A549 (cell line): ENCODE measurements around the gene ILDR1. TPM values are rescaled to one million over a fixed set of nuclear protein-coding genes. Genes with fewer than 3 reads are reported as not detected.

Experiments used
- ATAC-seq, 2 experiments: fragments of 200-7000 bp in 1 of 2; fragments of >200 bp in 1 of 2; cut with Nextera tagmentation in 1 of 2; cut with Tn5 transposase in 1 of 2; 3 replicates each; pipeline versions ENCODE4 v1.8.0 to v1.9.1; 2018 to 2020; ENCODE audit warnings: mild to moderate bottlenecking in 1 of 2, moderate library complexity in 1 of 2
- CTCF ChIA-PET: fragments of 300-600 bp; sonication (Branson Sonifier 250); formaldehyde crosslinking; extraction: SDS; loops from one replicate; lab custom pipeline; 2021; ENCODE audit warnings: antibody characterized with exemption, inconsistent platforms; lab: Yijun Ruan, JAX
- POLR2A ChIA-PET: fragments of 350-600 bp; formaldehyde crosslinking; extraction: SDS; loops from one replicate; lab custom pipeline; 2021; ENCODE audit warnings: antibody characterized with exemption, inconsistent platforms; lab: Yijun Ruan, JAX
- DNase-seq, 2 experiments: peaks; one replicate each; pipeline versions ENCODE4 v3.0.0 to v3.0.0-alpha.2; 2011 to 2016; ENCODE audit warnings: low read depth in 1 of 2, low spot score in 1 of 2
- FAIRE-seq: peaks from 2 replicates; lab custom pipeline; 2011; peaks lifted over from hg19 to GRCh38; lab: Jason Lieb, UNC
- H3K27ac ChIP-seq, 2 experiments: fragments of >200 bp; sonication (Bioruptor Twin); formaldehyde crosslinking; 3 replicates each; pipeline ENCODE4 v1.5.1; 2016 to 2017
- H3K4me1 ChIP-seq: fragments of >200 bp; sonication (Bioruptor Twin); formaldehyde crosslinking; 3 replicates; pipeline ENCODE4 v1.6.1; 2016
- H3K4me2 ChIP-seq: fragments of >200 bp; sonication (Bioruptor Twin); formaldehyde crosslinking; 3 replicates; pipeline ENCODE4 v1.6.1; 2016
- H3K4me3 ChIP-seq: fragments of >200 bp; sonication (Bioruptor Twin); formaldehyde crosslinking; 3 replicates; pipeline ENCODE4 v1.5.1; 2016
- H3K9me3 ChIP-seq: fragments of >200 bp; sonication (Bioruptor Twin); formaldehyde crosslinking; 3 replicates; pipeline ENCODE4 v1.6.1; 2016
- CBX2 ChIP-seq: fragments of 200-600 bp; sonication (generic); IDR thresholded peaks from 2 replicates; pipeline ENCODE4 v1.6.1; 2016; ENCODE audit warnings: low read depth, mild to moderate bottlenecking, borderline replicate concordance
- CHD4 ChIP-seq: fragments of 200-600 bp; sonication (generic); IDR thresholded peaks from 2 replicates; pipeline ENCODE4 v1.6.1; 2016; ENCODE audit warnings: antibody characterized with exemption, mild to moderate bottlenecking, borderline replicate concordance
- EHMT2 ChIP-seq: fragments of 200-600 bp; sonication (generic); IDR thresholded peaks from 2 replicates; pipeline ENCODE4 v1.6.1; 2016; ENCODE audit warnings: antibody characterized with exemption, low read depth, mild to moderate bottlenecking, moderate library complexity
- EP300 ChIP-seq, 2 experiments: fragments of >200 bp; sonication (Bioruptor Twin); formaldehyde crosslinking; IDR thresholded peaks; 2 replicates in 1 of 2; 3 replicates in 1 of 2; pipeline ENCODE4 v1.6.1; 2016 to 2017
- FOSL2 ChIP-seq, 2 experiments: fragments of 450-650 bp in 1 of 2; fragments of >200 bp in 1 of 2; sonication (Bioruptor Twin) in 1 of 2; formaldehyde crosslinking; IDR thresholded peaks; 2 replicates each; pipeline versions ENCODE4 v1.5.0 to v1.6.1; 2016 to 2020; ENCODE audit warnings: mild to moderate bottlenecking in 1 of 2, moderate library complexity in 1 of 2
- HDAC2 ChIP-seq: fragments of 200-600 bp; sonication (generic); IDR thresholded peaks from 2 replicates; pipeline ENCODE4 v1.6.1; 2016
- HOXB13 ChIP-seq: fragments of 250-450 bp; sonication (Bioruptor Pico); IDR thresholded peaks from 2 replicates; pipeline ENCODE4 v1.5.0; 2020; ENCODE audit warnings: low read depth, mild to moderate bottlenecking, moderate library complexity
- HOXB5 ChIP-seq: fragments of 250-450 bp; sonication (Bioruptor Pico); IDR thresholded peaks from 2 replicates; pipeline ENCODE4 v1.5.0; 2020; ENCODE audit warnings: mild to moderate bottlenecking, moderate library complexity
- JUN ChIP-seq, 2 experiments: fragments of >200 bp; sonication (Bioruptor Twin); formaldehyde crosslinking; IDR thresholded peaks; 2 replicates in 1 of 2; 3 replicates in 1 of 2; pipeline ENCODE4 v1.6.1; 2016 to 2017
- MAFK ChIP-seq: fragments of 450-650 bp; IDR thresholded peaks from 2 replicates; pipeline ENCODE4 v1.6.1; 2014; ENCODE audit not compliant: partially characterized antibody
- POLR2A ChIP-seq: IDR thresholded peaks from 2 replicates; pipeline ENCODE4 v1.6.1; 2012; ENCODE audit warnings: mild to moderate bottlenecking, low read length
- RAD21 ChIP-seq, 2 experiments: fragments of >200 bp in 1 of 2; sonication (Bioruptor Twin) in 1 of 2; formaldehyde crosslinking in 1 of 2; IDR thresholded peaks in 1 of 2; conservative IDR thresholded peaks in 1 of 2; 2 replicates in 1 of 2; 3 replicates in 1 of 2; pipeline ENCODE4 v1.6.1; 2012 to 2018; ENCODE audit warnings: inconsistent platforms in 1 of 2
- RCOR1 ChIP-seq: fragments of 150-350 bp; IDR thresholded peaks from 2 replicates; pipeline ENCODE4 v1.6.1; 2014; ENCODE audit warnings: antibody characterized with exemption, low read length, low read depth
- RFX5 ChIP-seq: fragments of 450-650 bp; IDR thresholded peaks from 2 replicates; pipeline ENCODE4 v1.7.1; 2014; ENCODE audit warnings: antibody characterized with exemption, mild to moderate bottlenecking, moderate library complexity
- TFCP2L1 ChIP-seq: fragments of 250-450 bp; sonication (Bioruptor Pico); IDR thresholded peaks from 2 replicates; pipeline ENCODE4 v1.5.0; 2021; ENCODE audit warnings: mild to moderate bottlenecking
- ZC3H11A ChIP-seq: fragments of 450-650 bp; IDR thresholded peaks from 2 replicates; pipeline ENCODE4 v1.6.1; 2014; ENCODE audit warnings: antibody characterized with exemption, mild to moderate bottlenecking
- ZSCAN20 ChIP-seq: fragments of 250-450 bp; sonication (Bioruptor Pico); IDR thresholded peaks from 2 replicates; pipeline ENCODE4 v1.8.0; 2022; ENCODE audit warnings: mild to moderate bottlenecking, moderate library complexity
- WGBS: methylation state at CpG from one replicate; pipeline ENCODE4 v1.1.6; 2017; ENCODE audit errors: missing lambda C conversion rate; 5-methylcytosine and 5-hydroxymethylcytosine counted together
- polyA plus RNA-seq, 4 experiments: library from polyadenylated mRNA; depleted of rRNA in 3 of 4; stranded (reverse); fragments of >200 nt; fragmentation: RNase III in 1 of 4; extraction: RNeasy Plus Mini Kit Qiagen cat#74134 plus additional on column Dnase treatment in 1 of 4; gene quantifications; 2 replicates in 3 of 4; 3 replicates in 1 of 4; pipeline ENCODE4 v1.2.3, GENCODE V29; 2011 to 2017
- TF ChIP-seq, protein P1 (sequence below): fragments of >200 bp; sonication (Bioruptor Twin); formaldehyde crosslinking; IDR thresholded peaks from 3 replicates; pipeline ENCODE4 v1.6.1; 2016
- TF ChIP-seq, protein P2 (sequence below): fragments of >200 bp; sonication (Bioruptor Twin); formaldehyde crosslinking; IDR thresholded peaks from 2 replicates; pipeline ENCODE4 v1.6.1; 2016
- TF ChIP-seq, protein P3 (sequence below): IDR thresholded peaks from 2 replicates; pipeline ENCODE4 v1.6.1; 2012; ENCODE audit warnings: low read depth, borderline replicate concordance
- TF ChIP-seq, protein P4 (sequence below): fragments of >200 bp; sonication (Bioruptor Twin); formaldehyde crosslinking; IDR thresholded peaks from 3 replicates; pipeline ENCODE4 v1.5.1; 2016
- TF ChIP-seq, protein P5 (sequence below): fragments of 200-600 bp; sonication (generic); IDR thresholded peaks from 2 replicates; pipeline ENCODE4 v1.6.1; 2016; ENCODE audit warnings: antibody characterized with exemption, mild to moderate bottlenecking, moderate library complexity
- TF ChIP-seq, protein P6 (sequence below): IDR thresholded peaks from 2 replicates; pipeline ENCODE4 v1.6.1; 2012
- TF ChIP-seq, protein P7 (sequence below): IDR thresholded peaks from 2 replicates; pipeline ENCODE4 v1.6.1; 2012

Gene ILDR1
- polyA plus RNA-seq, 2 of the 4 experiments (the other 2 are of a cell fraction): not detected

DNA sequence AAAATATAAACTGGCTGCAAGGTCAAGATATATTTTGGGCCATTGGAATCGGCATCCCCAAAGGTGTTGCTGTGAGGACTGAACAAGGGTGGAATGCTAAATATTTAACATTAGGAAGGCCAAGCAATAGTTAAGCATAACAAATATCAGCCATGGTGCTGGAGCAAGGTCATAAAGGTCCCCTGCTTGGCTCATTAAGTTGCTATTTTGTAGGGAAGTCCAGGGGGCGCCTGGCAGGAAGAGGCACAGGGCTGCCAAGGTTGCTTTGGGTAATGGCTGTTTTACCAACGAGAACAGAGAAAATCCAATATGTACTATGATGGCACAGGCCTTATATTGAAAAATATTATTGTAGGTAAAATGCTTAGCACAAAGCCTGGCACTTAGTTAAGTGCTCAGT lies 65.7 kb downstream of the ILDR1 start:
- H3K4me2 ChIP-seq: no peak overlapping the region
- no peak for DNase-seq
- WGBS: 48% methylated on average over 3 of the region's 3 CpGs
- H3K27ac ChIP-seq: no peak overlapping the region
- ChIA-PET CTCF (no interaction called here), POLR2A (no interaction called here)
- H3K9me3 ChIP-seq: no peaks in the 10 kb centered on the region
- TF ChIP-seq RFX5 (no peak), HOXB5 (CRISPR knock-in tag) (no peak), ZSCAN20 (CRISPR knock-in tag) (no peak), JUN (IDR thresholded peaks at IDR 0.05) (no peak)
- TF ChIP-seq, protein P1, sequence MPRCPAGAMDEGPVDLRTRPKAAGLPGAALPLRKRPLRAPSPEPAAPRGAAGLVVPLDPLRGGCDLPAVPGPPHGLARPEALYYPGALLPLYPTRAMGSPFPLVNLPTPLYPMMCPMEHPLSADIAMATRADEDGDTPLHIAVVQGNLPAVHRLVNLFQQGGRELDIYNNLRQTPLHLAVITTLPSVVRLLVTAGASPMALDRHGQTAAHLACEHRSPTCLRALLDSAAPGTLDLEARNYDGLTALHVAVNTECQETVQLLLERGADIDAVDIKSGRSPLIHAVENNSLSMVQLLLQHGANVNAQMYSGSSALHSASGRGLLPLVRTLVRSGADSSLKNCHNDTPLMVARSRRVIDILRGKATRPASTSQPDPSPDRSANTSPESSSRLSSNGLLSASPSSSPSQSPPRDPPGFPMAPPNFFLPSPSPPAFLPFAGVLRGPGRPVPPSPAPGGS: no peak
- TF ChIP-seq, protein P2, sequence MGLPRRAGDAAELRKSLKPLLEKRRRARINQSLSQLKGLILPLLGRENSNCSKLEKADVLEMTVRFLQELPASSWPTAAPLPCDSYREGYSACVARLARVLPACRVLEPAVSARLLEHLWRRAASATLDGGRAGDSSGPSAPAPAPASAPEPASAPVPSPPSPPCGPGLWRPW: no peak
- TF ChIP-seq, protein P3, sequence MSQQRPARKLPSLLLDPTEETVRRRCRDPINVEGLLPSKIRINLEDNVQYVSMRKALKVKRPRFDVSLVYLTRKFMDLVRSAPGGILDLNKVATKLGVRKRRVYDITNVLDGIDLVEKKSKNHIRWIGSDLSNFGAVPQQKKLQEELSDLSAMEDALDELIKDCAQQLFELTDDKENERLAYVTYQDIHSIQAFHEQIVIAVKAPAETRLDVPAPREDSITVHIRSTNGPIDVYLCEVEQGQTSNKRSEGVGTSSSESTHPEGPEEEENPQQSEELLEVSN: no peak
- no peaks in the 10 kb centered on the region for H3K4me1 ChIP-seq
- no peak for ATAC-seq
- no peak overlapping the region for H3K4me3 ChIP-seq
- FAIRE-seq: no peak

DNA sequence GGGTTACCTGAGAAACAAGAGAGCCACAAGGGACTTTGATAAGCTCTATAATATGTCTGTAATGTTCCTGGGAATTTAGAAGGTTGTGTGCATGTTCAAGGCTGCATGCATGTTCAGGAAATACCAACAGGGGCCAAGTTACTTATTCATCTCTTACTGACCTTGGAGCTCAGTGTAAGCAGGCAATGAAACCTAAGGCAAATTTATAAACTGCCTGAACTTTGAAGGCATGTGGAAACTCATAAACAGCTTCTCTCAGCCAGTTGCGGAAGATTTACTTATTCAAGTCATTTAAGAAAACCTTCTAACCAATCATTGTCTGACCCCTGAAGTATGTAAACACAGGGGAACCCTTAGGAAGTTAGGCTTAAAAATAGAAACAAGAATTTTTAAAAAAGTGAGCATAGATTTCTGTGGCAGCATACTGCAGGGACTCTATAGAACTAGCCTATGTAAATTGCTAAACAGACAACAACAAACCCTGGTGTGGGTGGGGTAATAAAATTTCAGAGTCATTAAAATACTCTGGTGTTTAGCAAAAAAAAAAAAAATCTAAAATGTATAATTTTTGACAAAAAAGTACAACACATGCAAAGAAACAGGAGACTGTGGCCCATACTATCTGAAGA lies 70.6 kb downstream of the ILDR1 start:
- no peak for ATAC-seq

DNA sequence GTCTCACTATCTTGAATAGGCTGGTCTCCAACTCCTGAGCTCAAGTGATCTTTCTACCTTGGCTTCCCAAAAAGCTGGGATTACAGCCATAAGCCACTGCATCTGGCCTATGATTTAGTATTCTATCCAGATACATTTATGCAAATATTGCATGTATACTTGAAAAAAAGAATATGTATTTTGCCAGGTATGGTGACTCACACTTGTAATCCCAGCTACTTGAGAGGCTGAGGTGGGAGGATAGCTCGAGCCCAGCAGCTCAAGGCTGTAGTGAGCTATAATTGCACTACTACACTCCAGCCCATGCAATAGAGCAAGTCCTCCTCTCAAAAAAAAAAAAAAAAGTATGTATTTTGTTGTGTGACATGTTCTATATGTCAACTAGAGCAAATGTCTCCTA lies 73.4 kb downstream of the ILDR1 start:
- no peak overlapping the region for H3K27ac ChIP-seq
- TF ChIP-seq, protein P3: no peak
- TF ChIP-seq RAD21 (conservative IDR thresholded peaks at IDR 0.05 in 1 of 2, IDR thresholded peaks at IDR 0.05 in 1 of 2) (no peak), HOXB13 (CRISPR knock-in tag) (no peak), ZC3H11A (no peak), MAFK (no peak), FOSL2 (IDR thresholded peaks at IDR 0.05) (no peak), FOSL2 (CRISPR knock-in tag; IDR thresholded peaks at IDR 0.05) (no peak), HDAC2 (no peak), POLR2A (no peak)
- TF ChIP-seq, protein P4, sequence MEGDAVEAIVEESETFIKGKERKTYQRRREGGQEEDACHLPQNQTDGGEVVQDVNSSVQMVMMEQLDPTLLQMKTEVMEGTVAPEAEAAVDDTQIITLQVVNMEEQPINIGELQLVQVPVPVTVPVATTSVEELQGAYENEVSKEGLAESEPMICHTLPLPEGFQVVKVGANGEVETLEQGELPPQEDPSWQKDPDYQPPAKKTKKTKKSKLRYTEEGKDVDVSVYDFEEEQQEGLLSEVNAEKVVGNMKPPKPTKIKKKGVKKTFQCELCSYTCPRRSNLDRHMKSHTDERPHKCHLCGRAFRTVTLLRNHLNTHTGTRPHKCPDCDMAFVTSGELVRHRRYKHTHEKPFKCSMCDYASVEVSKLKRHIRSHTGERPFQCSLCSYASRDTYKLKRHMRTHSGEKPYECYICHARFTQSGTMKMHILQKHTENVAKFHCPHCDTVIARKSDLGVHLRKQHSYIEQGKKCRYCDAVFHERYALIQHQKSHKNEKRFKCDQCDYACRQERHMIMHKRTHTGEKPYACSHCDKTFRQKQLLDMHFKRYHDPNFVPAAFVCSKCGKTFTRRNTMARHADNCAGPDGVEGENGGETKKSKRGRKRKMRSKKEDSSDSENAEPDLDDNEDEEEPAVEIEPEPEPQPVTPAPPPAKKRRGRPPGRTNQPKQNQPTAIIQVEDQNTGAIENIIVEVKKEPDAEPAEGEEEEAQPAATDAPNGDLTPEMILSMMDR: no peak
- TF ChIP-seq, protein P5, sequence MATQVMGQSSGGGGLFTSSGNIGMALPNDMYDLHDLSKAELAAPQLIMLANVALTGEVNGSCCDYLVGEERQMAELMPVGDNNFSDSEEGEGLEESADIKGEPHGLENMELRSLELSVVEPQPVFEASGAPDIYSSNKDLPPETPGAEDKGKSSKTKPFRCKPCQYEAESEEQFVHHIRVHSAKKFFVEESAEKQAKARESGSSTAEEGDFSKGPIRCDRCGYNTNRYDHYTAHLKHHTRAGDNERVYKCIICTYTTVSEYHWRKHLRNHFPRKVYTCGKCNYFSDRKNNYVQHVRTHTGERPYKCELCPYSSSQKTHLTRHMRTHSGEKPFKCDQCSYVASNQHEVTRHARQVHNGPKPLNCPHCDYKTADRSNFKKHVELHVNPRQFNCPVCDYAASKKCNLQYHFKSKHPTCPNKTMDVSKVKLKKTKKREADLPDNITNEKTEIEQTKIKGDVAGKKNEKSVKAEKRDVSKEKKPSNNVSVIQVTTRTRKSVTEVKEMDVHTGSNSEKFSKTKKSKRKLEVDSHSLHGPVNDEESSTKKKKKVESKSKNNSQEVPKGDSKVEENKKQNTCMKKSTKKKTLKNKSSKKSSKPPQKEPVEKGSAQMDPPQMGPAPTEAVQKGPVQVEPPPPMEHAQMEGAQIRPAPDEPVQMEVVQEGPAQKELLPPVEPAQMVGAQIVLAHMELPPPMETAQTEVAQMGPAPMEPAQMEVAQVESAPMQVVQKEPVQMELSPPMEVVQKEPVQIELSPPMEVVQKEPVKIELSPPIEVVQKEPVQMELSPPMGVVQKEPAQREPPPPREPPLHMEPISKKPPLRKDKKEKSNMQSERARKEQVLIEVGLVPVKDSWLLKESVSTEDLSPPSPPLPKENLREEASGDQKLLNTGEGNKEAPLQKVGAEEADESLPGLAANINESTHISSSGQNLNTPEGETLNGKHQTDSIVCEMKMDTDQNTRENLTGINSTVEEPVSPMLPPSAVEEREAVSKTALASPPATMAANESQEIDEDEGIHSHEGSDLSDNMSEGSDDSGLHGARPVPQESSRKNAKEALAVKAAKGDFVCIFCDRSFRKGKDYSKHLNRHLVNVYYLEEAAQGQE: no peak
- TF ChIP-seq, protein P6, sequence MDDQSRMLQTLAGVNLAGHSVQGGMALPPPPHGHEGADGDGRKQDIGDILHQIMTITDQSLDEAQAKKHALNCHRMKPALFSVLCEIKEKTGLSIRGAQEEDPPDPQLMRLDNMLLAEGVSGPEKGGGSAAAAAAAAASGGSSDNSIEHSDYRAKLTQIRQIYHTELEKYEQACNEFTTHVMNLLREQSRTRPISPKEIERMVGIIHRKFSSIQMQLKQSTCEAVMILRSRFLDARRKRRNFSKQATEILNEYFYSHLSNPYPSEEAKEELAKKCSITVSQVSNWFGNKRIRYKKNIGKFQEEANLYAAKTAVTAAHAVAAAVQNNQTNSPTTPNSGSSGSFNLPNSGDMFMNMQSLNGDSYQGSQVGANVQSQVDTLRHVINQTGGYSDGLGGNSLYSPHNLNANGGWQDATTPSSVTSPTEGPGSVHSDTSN: no peak

More for the DNA sequence above, 70.6 kb downstream of the ILDR1 start:
- FAIRE-seq (no peak), DNase-seq (no peak)
- Histone ChIP-seq H3K27ac (no peak overlapping the region), H3K4me2 (no peak overlapping the region), H3K4me3 (no peak overlapping the region), H3K9me3 (no peaks in the 10 kb centered on the region), H3K4me1 (no peaks in the 10 kb centered on the region)
- ChIA-PET CTCF (no interaction called here), POLR2A (no interaction called here)
- 48% methylated on average over 1 of the region's 1 CpG for WGBS
- TF ChIP-seq FOSL2 (IDR thresholded peaks at IDR 0.05): no peak
- TF ChIP-seq FOSL2 (CRISPR knock-in tag; IDR thresholded peaks at IDR 0.05): no peak
- TF ChIP-seq CHD4: no peak
- TF ChIP-seq, protein P7, sequence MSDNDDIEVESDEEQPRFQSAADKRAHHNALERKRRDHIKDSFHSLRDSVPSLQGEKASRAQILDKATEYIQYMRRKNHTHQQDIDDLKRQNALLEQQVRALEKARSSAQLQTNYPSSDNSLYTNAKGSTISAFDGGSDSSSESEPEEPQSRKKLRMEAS: no peak
- no peak for TF ChIP-seq EHMT2
- no peak for TF ChIP-seq EP300 (IDR thresholded peaks at IDR 0.05)
- TF ChIP-seq RCOR1: no peak
- no peak for TF ChIP-seq TFCP2L1
- TF ChIP-seq, protein P3: no peak
- no peak for TF ChIP-seq HDAC2
- no peak for TF ChIP-seq ZSCAN20 (CRISPR knock-in tag)
- TF ChIP-seq CBX2: no peak

More for the DNA sequence above, 73.4 kb downstream of the ILDR1 start:
- ATAC-seq (no peak), DNase-seq (no peak), FAIRE-seq (no peak)
- WGBS: 31% methylated on average over 1 of the region's 1 CpG
- Histone ChIP-seq H3K9me3 (no peaks in the 10 kb centered on the region), H3K4me2 (no peak overlapping the region), H3K4me1 (no peaks in the 10 kb centered on the region), H3K4me3 (no peak overlapping the region)
- ChIA-PET CTCF (interaction anchor here (0.6 kb wide), 1 partner anchor 166 kb away, joined by 3 read pairs; no protein-coding TSS in a partner anchor), POLR2A (interaction anchor here (0.6 kb wide), 1 partner anchor 21 kb away, joined by 5 read pairs; no protein-coding TSS in a partner anchor)
